GM19351 (cell line): Measurements from ENCODE around the gene DBN1.

Experiments used
- ATAC-seq: cut with Tn5 transposase; IDR thresholded peaks from one replicate; pipeline ENCODE4 v1.9.1; 2021; ENCODE audit warnings: mild to moderate bottlenecking, moderate library complexity; ENCODE audit not compliant: unreplicated experiment

Gene DBN1

DNA sequence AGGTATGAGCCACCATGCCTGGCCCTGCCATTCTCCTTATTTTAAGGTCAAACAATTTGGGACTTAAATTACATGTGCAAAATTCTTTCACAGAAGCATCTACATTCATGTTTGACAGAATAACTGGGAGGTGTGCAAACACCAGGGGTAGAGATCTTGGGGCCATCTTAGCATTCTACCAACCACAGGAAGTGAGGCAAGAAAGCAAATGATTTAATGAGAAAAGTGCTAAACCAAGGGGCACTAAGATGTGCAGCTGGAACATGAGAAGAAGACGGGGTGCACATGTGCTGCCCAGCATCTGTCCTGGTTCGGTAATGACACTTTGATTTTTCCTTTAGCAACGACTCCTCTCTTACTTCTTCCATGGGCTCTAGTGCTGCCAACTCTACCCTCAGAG lies 62.9 kb downstream of the DBN1 start:
- ATAC-seq = no peak

DNA sequence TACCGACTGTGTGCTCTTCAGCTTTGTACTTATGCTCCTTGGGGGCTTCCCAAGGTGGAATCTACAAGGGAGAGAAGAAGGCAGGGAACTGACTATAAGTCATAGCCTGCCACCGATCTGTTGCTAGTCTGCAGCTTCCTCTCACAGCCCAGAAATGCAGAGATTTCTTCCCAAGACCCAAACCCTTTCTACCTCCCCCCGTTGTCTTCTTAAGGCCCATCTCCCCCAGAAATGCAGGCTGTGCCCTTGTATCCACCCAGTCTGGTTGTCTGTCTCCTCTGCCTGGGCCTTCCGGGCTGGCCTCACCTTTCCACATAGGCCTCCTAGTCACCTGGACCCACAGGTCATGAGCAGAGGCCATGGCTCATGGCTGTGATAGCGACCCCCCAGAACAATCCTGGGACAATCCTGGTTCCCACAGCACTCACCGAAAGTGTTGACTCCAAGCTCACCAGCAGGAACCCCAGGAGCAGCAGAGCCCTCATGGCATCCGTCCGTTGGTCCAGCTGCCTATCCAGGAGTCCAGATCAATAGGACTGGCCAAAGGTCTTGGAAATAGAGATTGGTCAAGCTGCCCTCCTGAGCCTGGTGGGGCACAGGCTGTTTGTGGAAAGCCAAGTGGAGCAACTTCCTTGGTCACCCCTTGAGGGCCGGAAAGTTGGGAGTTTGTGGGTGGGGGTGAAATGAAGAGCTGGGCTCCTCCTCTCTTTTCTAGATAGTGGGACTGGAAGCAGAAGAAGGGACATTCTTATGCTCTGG lies 64.2 kb downstream of the DBN1 start, which contains the start of gene F12:
Gene F12 (minus strand): TSS at position 522 of the 759 bp plus-strand sequence. CDS start 37 bp downstream, at position 485.
- ATAC-seq = no peak
